ENCODE measurements around the gene IMMP2L. TPM values are rescaled to one million over a fixed set of nuclear protein-coding genes. Genes with fewer than 3 reads are reported as not detected.
A peak's percentile ranks its signal among the peaks of the same experiment; 100 is the strongest.

The IMMP2L gene
- total RNA-seq, 2 experiments from 2014 or later = 8.9 to 18.7 TPM

GRCh38 chr7:111098926-111099250 is 463.4 kb downstream of the IMMP2L start:
- no peaks in the 10 kb centered on the region for H3K27me3 ChIP-seq (ENCODE audit: control insufficient read depth in 1 of 2, insufficient read depth in 2 of 2, low read length in 2 of 2)
- Mint-ChIP-seq H3K27ac (peak overlapping the region; percentile 82), H3K4me1 (ENCODE audit: low read depth) (peaks cover 74% of the 10 kb centered on the region), H3K27me3 (no peaks in the 10 kb centered on the region), H3K36me3 (ENCODE audit: low read depth) (peaks cover 39% of the 10 kb centered on the region), H3K9me3 (no peaks in the 10 kb centered on the region), H3K4me3 (peak overlapping the region; percentile 75)
- ATAC-seq (ENCODE audit: poor library complexity) = no peak
- intact Hi-C loops (cut with DNase I, micrococcal nuclease) = loop anchor here (1.0 to 10.0 kb wide), 5 partner anchors 386 to 1004 kb away; no protein-coding TSS in a partner anchor
- DNase-seq = no peak
- no peaks in the 10 kb centered on the region for H3K9me3 ChIP-seq (ENCODE audit: control insufficient read depth in 1 of 2, insufficient read depth in 1 of 2, low read length in 2 of 2)
- H3K4me3 ChIP-seq (ENCODE audit: low read length) = no peak overlapping the region
- TF ChIP-seq CTCF (IDR thresholded peaks at IDR 0.05) = peak; percentile 28
- H3K27ac ChIP-seq (ENCODE audit: low read depth in 1 of 2, low read length in 2 of 2) = no peak overlapping the region
- CTCF ChIA-PET = interaction anchor here (0.5 to 1.7 kb wide), 13 partner anchors 9 to 1009 kb away, joined by 3 to 13 read pairs (median 3); no protein-coding TSS in a partner anchor
- no peaks in the 10 kb centered on the region for H3K4me1 ChIP-seq (ENCODE audit: insufficient read depth, low read length)
- H3K36me3 ChIP-seq (ENCODE audit: insufficient read depth, low read length) = no peaks in the 10 kb centered on the region
- POLR2A ChIA-PET = interaction anchor here (0.6 to 2.0 kb wide), 12 partner anchors 10 to 503 kb away, joined by 3 to 14 read pairs (median 4); partner anchors contain the start of gene IMMP2L

GRCh38 chr7:111098011-111098925 is 464.0 kb downstream of the IMMP2L start:
- no peaks in the 10 kb centered on the region for H3K27me3 Mint-ChIP-seq
- peak overlapping the region; percentile 75 for H3K4me3 Mint-ChIP-seq
- H3K36me3 Mint-ChIP-seq (ENCODE audit: low read depth) = peaks cover 32% of the 10 kb centered on the region
- no peaks in the 10 kb centered on the region for H3K27me3 ChIP-seq (ENCODE audit: control insufficient read depth in 1 of 2, insufficient read depth in 2 of 2, low read length in 2 of 2)
- no peak overlapping the region for H3K27ac ChIP-seq (ENCODE audit: low read depth in 1 of 2, low read length in 2 of 2)
- intact Hi-C loops (cut with DNase I, micrococcal nuclease) = loop anchor here (1.0 to 10.0 kb wide), 5 partner anchors 387 to 1003 kb away; no protein-coding TSS in a partner anchor
- peak; percentile 82 for TF ChIP-seq CTCF (IDR thresholded peaks at IDR 0.05)
- H3K4me1 ChIP-seq (ENCODE audit: insufficient read depth, low read length) = no peaks in the 10 kb centered on the region
- H3K4me1 Mint-ChIP-seq (ENCODE audit: low read depth) = peaks cover 73% of the 10 kb centered on the region
- H3K4me3 ChIP-seq (ENCODE audit: low read length) = no peak overlapping the region
- DNase-seq = peak; percentile 27 to 82 (median 53)
- CTCF ChIA-PET = interaction anchor here (0.5 to 1.7 kb wide), 13 partner anchors 8 to 1008 kb away, joined by 3 to 13 read pairs (median 3); no protein-coding TSS in a partner anchor
- POLR2A ChIA-PET = interaction anchor here (0.8 to 2.0 kb wide), 11 partner anchors 10 to 502 kb away, joined by 3 to 14 read pairs (median 4); partner anchors contain the start of gene IMMP2L
- H3K9me3 Mint-ChIP-seq = no peaks in the 10 kb centered on the region
- no peaks in the 10 kb centered on the region for H3K9me3 ChIP-seq (ENCODE audit: control insufficient read depth in 1 of 2, insufficient read depth in 1 of 2, low read length in 2 of 2)
- no peaks in the 10 kb centered on the region for H3K36me3 ChIP-seq (ENCODE audit: insufficient read depth, low read length)
- peak overlapping the region; percentile 82 for H3K27ac Mint-ChIP-seq
- peak; percentile 95 for ATAC-seq (ENCODE audit: poor library complexity)

- intact Hi-C loops (cut with DNase I, micrococcal nuclease) = loop anchor here (5.0 to 10.0 kb wide), 3 partner anchors 388 to 1002 kb away; no protein-coding TSS in a partner anchor
- Histone ChIP-seq H3K27ac (ENCODE audit: low read depth in 1 of 2, low read length in 2 of 2) (no peak overlapping the region), H3K9me3 (ENCODE audit: control insufficient read depth in 1 of 2, insufficient read depth in 1 of 2, low read length in 2 of 2) (no peaks in the 10 kb centered on the region), H3K4me1 (ENCODE audit: insufficient read depth, low read length) (no peaks in the 10 kb centered on the region), H3K27me3 (ENCODE audit: control insufficient read depth in 1 of 2, insufficient read depth in 2 of 2, low read length in 2 of 2) (no peaks in the 10 kb centered on the region), H3K4me3 (ENCODE audit: low read length) (no peak overlapping the region), H3K36me3 (ENCODE audit: insufficient read depth, low read length) (no peaks in the 10 kb centered on the region)
- Mint-ChIP-seq H3K9me3 (no peaks in the 10 kb centered on the region), H3K4me3 (peak overlapping the region; percentile 8), H3K36me3 (ENCODE audit: low read depth) (peaks cover 24% of the 10 kb centered on the region), H3K4me1 (ENCODE audit: low read depth) (peaks cover 68% of the 10 kb centered on the region), H3K27ac (peak overlapping the region; percentile 82), H3K27me3 (no peaks in the 10 kb centered on the region)
- ATAC-seq (ENCODE audit: poor library complexity) (no peak), DNase-seq (no peak)
- ChIA-PET POLR2A (interaction anchor here (0.9 to 1.6 kb wide), 2 partner anchors 72 to 501 kb away, joined by 3 read pairs; no protein-coding TSS in a partner anchor), CTCF (interaction anchor here (1.2 kb wide), 1 partner anchor 12 kb away, joined by 3 read pairs; no protein-coding TSS in a partner anchor)
- no peak for TF ChIP-seq CTCF (IDR thresholded peaks at IDR 0.05)
These were observed 465.3 kb downstream of the IMMP2L start for GRCh38 chr7:111096997-111097396.
